NCI-H2107 (cell line): ENCODE data around the gene DAGLA.

Experiments used
- DNase-seq: peaks from one replicate; lab custom pipeline; 2025; lab: John Stamatoyannopoulos, UW

DAGLA gene

GRCh38 chr11:61780581-61781162, 100.5 kb downstream of the DAGLA start:
- DNase-seq: no peak

- no peak for DNase-seq
Measured at GRCh38 chr11:61781585-61781984, 101.4 kb downstream of the DAGLA start.

- DNase-seq: no peak
Measured at GRCh38 chr11:61782299-61782698, 102.1 kb downstream of the DAGLA start.

- DNase-seq: no peak
Measured at GRCh38 chr11:61782841-61783240, 102.7 kb downstream of the DAGLA start.

GRCh38 chr11:61783717-61784505, 103.7 kb downstream of the DAGLA start:
- no peak for DNase-seq

- DNase-seq: no peak
Measured at GRCh38 chr11:61784506-61784805, 104.3 kb downstream of the DAGLA start.

- no peak for DNase-seq
Measured at GRCh38 chr11:61785837-61786402, 105.7 kb downstream of the DAGLA start.

GRCh38 chr11:61787928-61788491, 107.8 kb downstream of the DAGLA start:
- no peak for DNase-seq

- no peak for DNase-seq
Measured at GRCh38 chr11:61791737-61792309, 111.6 kb downstream of the DAGLA start.

GRCh38 chr11:61792310-61793082, 112.3 kb downstream of the DAGLA start, which contains the start of the genes FEN1 and TMEM258:
TSS of gene FEN1 (plus strand) at chr11:61792911. CDS start at chr11:61795362, 2,451 bp downstream.
TSS of gene TMEM258 (minus strand) at chr11:61792599. CDS start at chr11:61792558, 41 bp downstream.
- DNase-seq: peak; percentile 57

GRCh38 chr11:61793083-61793828, 113.1 kb downstream of the DAGLA start:
- no peak for DNase-seq

- no peak for DNase-seq
Measured at GRCh38 chr11:61793829-61794204, 113.6 kb downstream of the DAGLA start.

- DNase-seq: no peak
Measured at GRCh38 chr11:61794579-61794978, 114.4 kb downstream of the DAGLA start.

- DNase-seq: no peak
Measured at GRCh38 chr11:61795459-61795858, 115.3 kb downstream of the DAGLA start.

GRCh38 chr11:61795876-61796526, 115.8 kb downstream of the DAGLA start:
- no peak for DNase-seq
